GM19455 (cell line): ENCODE data around the gene RCAN2.
A peak's percentile ranks its signal among the peaks of the same experiment; 100 is the strongest.

Source experiments
- ATAC-seq: cut with Tn5 transposase; IDR thresholded peaks from one replicate; pipeline ENCODE4 v1.9.1; 2021; ENCODE audit not compliant: unreplicated experiment

The RCAN2 gene

DNA sequence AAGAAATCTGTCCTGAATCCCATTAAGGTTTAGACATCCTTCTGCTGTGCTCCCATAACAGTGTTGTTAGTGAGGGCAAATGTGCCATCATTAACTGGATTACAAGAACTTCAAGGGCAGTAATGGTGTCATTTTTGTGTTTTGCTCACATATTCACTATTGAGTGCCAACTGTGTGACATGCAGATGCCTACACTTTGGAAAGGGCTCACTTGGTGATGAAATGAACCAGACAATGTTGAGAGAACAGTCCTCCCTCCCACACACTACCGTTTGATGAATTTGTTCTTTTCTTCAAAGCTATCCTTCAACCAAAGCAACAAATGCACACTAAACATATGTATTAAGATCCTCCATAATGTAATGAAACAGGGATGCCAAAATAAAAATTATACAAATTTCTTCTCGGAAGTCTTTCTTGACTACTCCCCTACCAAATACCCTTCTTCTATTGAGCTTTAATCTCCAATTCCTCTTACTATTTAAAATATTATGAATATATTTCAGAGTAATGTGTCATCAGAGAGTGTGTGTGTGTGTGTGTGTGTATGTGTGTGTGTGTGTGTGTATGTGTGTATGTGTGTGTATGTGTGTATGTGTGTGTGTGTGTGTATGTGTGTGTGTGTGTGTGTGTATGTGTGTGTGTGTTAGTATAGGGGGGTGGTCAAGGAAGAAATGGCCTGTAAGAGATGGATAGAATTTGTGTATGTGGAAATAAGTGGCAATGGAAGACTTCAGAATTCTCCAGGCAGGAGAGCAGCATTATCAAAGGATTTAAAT, 228.1 kb downstream of the RCAN2 start:
- no peak for ATAC-seq

DNA sequence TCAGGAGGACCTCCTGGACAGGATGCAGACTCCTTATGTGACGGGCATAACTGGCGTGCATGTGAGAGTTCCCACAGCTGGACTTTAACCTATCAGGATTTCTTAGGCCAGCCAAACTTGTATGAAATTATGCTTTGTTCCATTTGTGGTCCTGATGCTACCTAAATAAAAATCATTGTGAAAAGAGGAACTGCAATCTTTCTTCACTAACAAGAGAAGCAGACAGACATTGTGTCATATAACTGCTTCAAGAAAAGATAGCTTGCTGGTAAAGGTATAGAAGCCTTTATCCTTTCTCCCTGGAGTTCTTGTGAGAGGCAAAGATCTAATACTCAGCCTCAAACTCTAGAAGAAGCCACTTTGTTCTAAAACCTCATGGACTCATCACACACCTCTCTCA, 233.0 kb downstream of the RCAN2 start:
- ATAC-seq: no peak

DNA sequence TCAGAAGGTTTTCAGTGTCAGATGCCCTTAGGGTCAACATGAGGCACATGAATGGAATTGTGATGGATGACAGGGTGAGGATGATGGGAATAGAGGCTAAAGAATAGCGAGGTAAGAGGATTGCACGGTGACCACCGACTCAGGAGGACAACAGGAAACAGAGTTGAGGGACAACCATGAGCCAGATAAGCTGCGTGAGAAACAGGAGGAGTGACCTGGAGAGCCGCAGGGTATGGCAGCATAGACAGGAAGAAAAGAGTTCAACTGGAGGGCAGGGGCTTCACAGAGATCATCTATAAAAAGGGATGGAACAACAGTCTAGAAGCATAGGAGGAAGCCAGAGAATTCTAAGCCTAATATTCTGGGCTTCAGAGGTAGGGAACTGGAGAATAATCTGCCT, 235.7 kb downstream of the RCAN2 start:
- ATAC-seq: no peak

DNA sequence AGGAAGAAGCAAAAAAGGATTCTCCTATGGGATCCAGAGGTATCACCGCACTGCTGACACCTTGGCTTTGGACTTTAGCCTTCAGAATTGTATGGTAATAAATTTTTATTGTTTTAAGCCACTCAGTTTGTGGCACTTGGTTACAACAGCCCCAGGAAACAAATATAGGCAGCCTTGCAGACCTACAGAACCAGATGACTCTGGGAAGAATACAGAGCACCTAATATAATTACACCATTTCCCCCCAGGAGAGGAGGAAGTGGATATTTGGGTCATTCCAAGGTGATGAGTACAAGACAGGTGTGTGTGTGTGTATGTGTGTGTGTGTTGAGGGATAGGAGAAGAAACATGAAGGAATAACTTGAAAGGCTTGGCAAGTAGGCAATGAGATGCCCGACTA, 236.3 kb downstream of the RCAN2 start:
- no peak for ATAC-seq

DNA sequence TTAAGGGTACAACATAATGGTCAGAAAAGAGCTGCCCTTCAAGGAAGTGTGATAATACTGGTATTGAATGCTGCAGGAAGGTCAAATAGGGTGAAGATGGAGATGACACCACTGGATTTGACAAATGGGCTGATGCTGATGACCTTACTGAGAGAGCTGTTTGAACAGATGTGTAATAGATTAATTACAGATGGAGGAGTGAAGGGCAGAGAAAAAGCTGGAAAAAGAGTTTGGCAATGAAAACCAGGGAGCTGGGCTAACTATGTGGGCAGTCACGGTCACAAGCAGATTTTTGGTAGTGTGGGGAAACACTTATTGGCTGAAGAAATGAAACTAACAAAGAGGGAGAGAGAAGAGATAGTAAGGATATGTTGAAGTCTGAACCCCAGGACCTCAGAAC, 236.9 kb downstream of the RCAN2 start:
- ATAC-seq: no peak

DNA sequence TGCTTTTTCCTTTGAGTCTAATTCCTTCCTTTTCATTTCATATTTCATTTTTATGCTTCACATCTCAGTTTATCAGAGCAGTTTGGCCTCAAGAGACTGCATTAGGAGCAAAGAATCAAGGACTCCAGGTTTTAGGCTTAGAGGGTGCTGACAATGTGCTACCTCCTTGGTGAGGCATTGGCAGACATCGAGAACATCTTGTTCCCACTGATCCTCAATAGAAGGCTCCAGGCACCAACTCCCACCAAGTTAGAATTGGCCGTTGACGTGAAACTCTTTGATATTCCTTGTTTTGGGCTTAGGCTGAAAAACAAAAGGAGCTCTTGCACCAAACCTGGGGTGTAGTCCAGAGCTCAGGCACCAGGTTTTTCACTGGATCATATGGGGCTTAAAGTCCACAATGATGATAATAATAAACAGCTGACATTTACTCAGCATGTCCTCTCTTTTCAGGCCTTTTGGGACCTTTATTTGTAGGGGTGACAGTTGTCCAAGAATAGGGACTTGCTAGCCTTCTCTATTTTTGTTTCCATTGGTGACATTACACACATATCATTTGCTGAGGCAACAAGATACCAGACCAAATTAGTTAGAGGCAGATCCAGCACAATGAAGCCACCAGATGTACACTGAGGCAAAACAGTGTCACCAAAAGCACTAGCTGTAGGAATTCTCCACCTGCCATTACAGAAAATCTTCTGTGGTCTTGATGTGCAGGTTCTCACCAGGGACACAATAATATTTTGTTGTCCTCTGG, 239.5 kb downstream of the RCAN2 start:
- no peak for ATAC-seq

DNA sequence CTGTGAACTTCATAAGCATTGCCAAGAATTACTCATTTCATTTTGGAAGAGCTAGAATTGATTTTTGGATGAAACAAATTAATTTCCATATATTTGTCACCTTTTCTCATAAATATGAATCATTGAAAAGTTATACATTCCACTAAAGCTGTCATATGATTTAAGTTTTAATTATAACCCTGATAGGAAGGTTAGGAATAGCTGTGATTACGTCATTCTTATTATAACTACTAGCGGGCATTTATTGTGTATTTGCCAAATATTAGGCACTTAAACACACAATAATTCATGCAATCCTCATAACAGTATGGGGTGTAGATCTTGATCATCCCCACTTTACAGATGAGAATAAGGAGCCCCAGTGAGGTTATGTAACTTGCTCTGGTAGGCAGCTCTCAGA, 243.1 kb downstream of the RCAN2 start:
- no peak for ATAC-seq

DNA sequence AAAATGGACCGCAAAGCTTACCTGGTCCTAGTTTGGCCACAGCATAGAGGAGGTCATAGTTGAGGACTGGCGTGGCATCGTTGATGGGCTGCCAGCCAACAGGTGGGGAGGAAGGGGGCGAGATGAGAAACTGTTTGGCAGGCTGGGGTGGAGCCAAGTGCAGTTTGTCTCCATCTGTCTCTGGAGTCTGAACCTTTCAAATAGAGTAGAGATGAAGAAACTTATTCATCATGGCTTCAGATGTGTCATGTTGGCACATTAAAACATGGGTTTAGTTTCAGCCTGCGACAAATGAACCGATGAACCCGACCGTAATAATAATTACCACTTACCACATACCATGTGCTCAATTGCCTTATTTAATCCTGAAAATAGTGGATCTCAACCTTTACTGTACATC, 244.5 kb downstream of the RCAN2 start:
- no peak for ATAC-seq

DNA sequence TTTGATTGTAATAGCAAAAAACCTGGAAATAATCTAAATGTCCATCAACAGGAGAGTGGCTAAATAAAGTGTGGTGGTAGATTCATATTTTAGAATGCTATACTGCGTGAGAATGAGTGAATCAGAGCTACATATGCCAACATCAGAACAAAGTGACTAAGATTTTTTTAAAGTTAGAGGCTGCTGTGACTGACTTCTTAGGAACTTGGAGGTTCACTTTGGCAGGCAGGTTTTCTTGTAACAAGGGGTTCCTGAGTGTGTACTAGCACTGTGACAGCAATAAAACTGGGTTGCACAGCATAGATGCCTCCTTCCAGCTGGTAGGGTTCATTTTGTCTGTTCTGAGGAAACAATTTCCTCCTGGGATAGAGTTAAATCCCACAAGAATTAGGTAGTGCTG, 245.2 kb downstream of the RCAN2 start:
- ATAC-seq: no peak

DNA sequence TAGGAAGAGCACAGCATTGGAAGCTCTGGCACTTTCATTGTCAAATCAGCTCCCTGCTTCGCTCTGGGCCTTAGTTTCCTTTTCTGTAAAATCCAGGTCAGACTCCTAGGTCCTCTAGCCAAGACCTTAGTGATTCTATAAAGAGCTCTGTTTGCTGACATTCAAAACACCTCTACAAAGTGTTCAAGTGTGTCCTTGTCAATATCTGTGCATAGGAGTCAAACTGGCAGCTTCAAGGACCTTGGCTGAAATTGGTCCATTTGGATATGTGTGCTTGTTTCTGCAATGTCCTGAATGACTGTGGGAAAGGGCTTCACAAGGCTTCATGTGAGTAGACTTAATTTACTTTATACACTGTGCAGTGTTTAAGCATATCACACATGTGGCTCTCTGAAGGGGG, 246.6 kb downstream of the RCAN2 start:
- no peak for ATAC-seq

DNA sequence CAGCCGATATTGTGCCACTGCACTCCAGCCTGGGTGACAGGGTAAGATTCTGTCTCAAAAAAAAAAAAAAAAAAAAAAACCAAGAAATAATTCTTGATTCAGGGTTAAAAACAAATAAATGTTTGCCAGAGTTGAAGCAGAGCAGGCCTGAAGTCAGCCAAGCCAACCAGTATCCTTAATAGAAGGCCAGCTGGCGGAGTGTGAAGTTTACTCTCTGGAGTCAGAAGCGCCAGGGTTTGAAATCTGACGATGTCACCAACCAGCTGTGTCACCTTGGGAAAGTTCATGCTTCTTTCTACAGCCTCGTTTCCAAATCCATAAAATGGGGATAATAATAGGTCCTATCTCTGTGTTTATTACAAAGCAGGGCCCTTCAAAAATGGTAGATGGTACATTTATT, 247.5 kb downstream of the RCAN2 start:
- no peak for ATAC-seq

DNA sequence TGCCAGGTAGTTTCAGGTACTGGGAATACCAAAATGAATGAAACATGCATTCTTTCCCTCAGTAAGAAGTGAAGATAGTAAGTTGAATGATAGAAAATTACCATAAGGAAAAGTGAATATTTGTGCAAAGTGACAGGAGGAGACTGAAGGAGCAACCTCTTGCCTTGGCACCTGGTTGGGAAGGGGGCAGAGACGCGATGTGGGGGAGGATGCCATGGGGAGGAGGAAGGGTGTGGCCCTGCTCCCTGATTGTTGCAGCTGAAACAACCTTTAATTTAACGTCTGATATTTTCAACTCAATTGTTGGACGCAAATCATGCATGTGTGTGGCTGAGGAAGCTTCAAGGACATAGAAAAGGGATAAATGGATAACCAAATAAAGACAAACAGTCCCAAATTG, 248.3 kb downstream of the RCAN2 start:
- ATAC-seq: no peak

DNA sequence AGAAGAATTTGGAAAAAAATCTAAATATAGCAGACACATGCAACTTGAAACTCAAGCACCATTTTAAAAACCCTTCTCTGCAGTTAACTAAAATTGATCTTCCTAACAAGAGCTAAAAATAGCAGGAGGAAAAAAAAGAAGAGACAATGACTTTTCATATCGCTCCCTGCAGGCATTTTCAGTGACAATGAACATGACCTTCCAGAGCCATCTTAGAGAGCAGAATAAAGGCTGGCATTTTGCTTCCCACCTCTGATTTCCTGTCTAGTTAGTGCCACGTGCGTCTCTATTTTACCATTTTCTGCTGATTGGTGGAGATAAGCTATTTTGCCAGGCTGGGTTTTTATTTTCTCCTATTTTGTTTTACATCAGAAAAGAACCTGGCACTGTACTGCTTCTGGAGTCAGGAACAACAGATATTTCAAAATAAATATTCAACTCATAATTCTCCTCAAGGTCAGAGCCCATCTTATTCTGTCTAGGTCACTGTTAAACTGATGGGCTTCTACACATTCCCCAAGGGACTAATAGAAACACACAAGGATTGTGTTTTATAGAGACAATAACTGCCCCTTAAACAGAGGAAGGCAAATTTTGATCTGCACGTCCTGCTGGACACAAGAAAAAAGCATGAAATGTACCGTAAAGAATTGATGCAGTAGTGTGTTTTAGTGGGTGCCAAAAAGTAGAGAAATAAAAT, 250.2 kb downstream of the RCAN2 start:
- ATAC-seq: no peak

DNA sequence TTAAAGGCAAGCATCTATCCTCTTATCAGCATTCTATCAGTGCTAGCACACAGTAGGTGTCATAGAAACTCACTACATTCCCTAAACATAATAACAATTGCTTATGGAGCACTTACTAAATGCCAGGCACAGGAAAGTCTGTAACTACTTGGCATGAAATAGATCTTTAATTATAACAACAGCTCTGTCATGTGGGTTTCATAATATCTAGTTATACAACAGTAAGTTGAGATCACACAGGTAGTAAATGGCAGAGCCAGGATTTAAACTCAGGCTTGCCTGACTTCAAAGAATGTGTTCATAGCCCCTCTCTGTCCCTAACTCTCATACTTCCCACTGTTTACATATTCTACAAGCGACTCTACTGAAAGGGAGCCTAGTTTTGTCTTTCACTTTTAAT, 254.5 kb downstream of the RCAN2 start:
- no peak for ATAC-seq

DNA sequence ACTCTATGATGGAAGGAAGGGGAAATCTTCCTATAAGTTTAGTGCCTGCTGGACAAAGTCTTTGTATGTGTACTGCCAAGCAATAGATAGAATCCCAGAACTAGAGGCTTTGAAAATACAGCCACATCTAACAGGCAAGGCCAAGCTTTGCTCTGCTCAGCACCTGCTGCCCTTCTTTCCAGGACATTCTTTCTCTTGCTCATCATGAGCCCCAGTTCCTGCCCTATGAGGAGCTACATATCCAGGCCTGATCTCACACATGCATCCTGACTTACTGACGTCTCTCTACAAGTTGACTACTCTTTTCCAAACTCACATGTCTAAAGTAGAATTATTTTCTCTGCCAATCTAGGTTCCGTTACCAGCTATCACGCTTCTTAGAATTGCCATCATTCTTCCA, 256.0 kb downstream of the RCAN2 start:
- no peak for ATAC-seq

DNA sequence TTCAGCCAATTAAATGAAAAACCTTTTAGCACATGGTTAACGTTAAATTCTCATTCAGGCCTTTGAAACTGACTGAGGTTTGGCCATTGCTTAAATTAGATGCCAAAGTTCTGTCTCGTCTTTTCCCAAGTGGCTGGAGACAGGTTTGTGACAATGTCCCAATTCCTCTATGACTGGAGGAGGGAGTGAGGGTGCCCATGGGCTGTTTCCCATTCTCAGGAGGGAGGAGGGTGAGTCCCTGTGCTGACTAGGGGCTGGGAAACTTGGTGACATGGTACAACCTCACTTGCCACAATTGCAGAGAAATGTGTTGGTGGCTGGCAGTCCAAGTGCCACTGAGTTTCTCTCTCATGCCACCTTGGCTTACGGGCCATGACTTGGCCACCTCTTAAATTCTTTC, 256.5 kb downstream of the RCAN2 start:
- ATAC-seq: no peak

DNA sequence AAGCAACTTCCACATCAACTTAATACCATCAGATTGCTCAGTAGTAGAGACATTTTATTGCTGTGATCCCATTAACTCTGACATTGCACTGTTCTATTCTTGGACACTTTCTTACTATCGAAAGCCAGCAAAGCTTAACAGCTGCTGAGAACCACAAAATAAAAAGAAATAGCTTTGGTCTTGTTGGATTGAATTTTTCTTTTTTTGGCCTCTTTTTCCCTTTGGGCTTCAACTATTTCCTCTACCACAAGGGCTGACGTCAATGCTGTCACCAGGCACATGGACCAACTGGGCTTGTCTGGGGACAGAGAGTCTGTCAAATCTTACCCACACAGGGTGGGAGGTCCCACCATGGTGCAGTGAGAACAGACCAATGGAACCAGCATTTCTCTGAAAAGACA, 257.1 kb downstream of the RCAN2 start:
- no peak for ATAC-seq

DNA sequence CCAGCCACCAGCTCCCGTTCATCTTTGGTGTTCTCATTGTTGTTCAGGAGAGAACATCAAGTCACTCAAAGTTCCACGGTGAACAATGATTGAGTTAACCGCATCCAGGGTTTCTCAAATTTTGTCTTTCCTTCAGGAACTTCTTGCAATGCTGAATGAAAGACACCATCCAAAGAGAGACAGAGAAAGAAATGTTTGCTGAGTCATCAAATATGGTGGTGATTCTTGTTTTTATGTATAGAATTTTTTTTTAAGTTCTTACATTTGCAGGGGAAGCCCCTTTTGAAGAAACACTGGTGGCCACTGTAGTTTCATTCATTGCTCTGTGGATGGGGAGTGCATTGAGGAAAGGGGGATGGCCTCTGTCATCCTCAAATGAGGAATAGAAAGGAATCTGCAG, 258.1 kb downstream of the RCAN2 start:
- no peak for ATAC-seq

DNA sequence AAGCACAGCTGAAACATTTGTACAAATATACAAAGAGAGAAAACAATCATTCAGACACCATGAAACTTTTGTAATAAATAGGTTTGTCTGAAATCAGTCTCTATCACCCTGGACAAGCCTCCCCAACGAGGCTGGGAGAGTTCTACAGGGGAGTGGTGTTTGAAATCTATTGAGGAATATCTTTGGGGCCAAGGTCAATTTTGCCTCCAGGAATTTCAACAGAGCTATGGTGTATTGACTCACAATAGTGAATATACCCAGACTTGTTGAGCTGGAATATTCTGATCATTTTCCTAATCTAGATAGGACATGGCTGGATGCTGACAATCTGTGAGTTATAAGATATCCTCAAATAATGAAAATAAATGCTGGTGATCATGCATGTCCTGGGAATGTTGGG, 269.0 kb downstream of the RCAN2 start:
- no peak for ATAC-seq

DNA sequence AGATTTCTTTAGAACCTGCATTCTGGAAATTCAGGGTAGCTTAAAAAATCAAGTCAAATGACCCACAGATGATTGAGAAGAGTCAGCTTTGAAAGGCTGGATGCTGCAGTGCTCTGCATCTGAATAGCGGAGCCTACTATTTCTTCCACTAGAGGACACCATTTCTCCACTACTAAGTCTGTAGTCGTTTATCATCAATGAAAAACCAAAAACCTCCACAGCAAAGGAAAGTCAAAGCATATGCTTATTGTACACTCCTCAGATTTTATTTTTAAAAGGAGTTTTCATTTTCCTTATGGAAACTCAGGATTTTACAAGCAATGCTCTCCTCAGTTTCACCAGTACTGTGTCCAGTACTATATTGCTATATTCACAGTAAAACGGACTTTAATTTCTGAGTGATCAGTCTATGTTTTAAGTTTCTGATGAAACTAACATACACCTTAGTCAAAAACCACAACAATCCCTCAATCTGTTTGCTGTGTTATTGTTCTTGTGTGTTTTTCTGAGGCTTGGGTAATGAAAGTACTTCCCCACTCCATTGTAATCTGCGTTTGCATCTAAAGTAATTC, 269.9 kb downstream of the RCAN2 start:
- ATAC-seq: peak; percentile 58

DNA sequence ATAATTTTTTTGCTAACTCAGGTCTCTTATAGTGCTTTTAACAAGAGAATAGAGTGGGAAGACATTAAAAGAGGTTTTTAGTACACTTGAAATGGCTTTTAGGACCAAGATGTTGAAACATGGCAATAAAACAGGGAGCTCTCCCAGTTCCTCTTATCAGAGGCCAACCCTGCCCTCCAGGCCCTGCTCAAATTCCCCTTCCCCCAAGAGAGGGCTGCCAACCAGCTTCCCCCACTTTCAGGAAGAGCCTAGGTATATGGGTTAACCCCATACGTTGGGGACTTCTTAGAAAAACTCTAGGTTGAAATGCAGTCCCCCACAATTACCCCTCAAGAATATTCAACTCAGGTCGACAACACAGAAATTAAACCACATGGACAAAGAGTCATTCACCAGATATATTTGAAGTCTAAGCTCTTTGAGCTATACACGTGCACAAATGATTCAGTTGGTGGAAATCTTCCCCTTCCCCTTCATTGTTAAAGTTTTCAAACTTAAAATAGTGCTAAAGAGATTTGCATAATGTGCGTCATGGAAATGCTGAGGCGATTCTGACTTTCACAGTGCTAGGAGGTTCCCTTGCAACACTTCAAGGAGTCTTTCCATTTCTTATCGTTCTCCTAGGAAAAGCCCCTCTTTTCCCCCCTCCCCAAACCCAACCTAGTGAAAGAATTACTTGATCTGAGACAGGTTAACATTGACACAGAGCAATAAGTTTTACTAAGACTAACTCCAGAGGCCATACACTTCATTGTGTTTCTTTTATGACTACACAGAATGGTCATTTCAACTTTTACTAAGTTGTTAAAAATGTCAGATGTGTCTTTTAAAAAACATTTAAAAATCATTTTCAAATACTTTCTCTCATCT, 270.7 kb downstream of the RCAN2 start:
- ATAC-seq: peak; percentile 58
